ENCODE results near the gene EBI3. TPM values are rescaled to one million over a fixed set of nuclear protein-coding genes. Genes with fewer than 3 reads are reported as not detected.

The EBI3 gene
- total and polyA plus RNA-seq, 2 donors (not counting 1 experiment from before 2014, with no cell fraction given), result 11.9 to 15.6 TPM

GRCh38 chr19:4186087-4186993, 43.0 kb upstream of the EBI3 start:
- Histone ChIP-seq H3K36me3 (replicated peaks in 1 of 2; ENCODE audit: control extremely low read depth in 1 of 2, control insufficient read depth in 1 of 2, extremely low read depth in 1 of 2, insufficient read depth in 2 of 2, low read length in 1 of 2) (no peaks in the 10 kb centered on the region), H3K4me3 (ENCODE audit: control extremely low read depth in 1 of 5, extremely low read depth in 1 of 5, insufficient read depth in 1 of 5, low read depth in 2 of 5, low read length in 4 of 5) (no peak overlapping the region), H3K79me2 (ENCODE audit: control insufficient read depth, insufficient read depth, low read length) (peaks cover 6% of the 10 kb centered on the region), H3K4me2 (replicated peaks; ENCODE audit: low read depth, low read length, poor library complexity, severe bottlenecking) (no peak overlapping the region), H2AFZ (ENCODE audit: insufficient read depth, low read depth, low read length, poor library complexity, severe bottlenecking) (no peak overlapping the region), H3K27me3 (replicated peaks in 1 of 4; ENCODE audit: control extremely low read depth in 1 of 4, control insufficient read depth in 3 of 4, insufficient read depth in 4 of 4, low read length in 3 of 4) (peaks cover 0 to 4% (median 0%) of the 10 kb centered on the region in 4 experiments), H3K4me1 (ENCODE audit: control insufficient read depth in 2 of 2, insufficient read depth in 2 of 2, low read length in 2 of 2) (peaks cover 10 to 20% of the 10 kb centered on the region in 2 donors), H3K9ac (ENCODE audit: low read length) (no peak overlapping the region), H4K20me1 (ENCODE audit: control insufficient read depth, insufficient read depth, low read length, poor library complexity, severe bottlenecking) (no peaks in the 10 kb centered on the region), H3K27ac (ENCODE audit: low read length in 2 of 2) (no peak overlapping the region), H3K9me3 (ENCODE audit: control extremely low read depth in 1 of 3, control insufficient read depth in 2 of 3, insufficient read depth in 1 of 3, low read length in 2 of 3) (peaks cover 0 to 4% (median 0%) of the 10 kb centered on the region in 3 donors)
- Mint-ChIP-seq H3K4me3 (no peak overlapping the region), H3K4me1 (peaks cover 19% of the 10 kb centered on the region), H3K9me3 (ENCODE audit: insufficient read depth) (no peaks in the 10 kb centered on the region), H3K27me3 (peaks cover 15% of the 10 kb centered on the region), H3K27ac (peak overlapping the region; percentile 43)
- TF ChIP-seq EZH2 (IDR thresholded peaks at IDR 0.05; ENCODE audit: borderline replicate concordance, insufficient read depth, low read depth, low read length, poor library complexity, severe bottlenecking), result no peak
- peak; percentile 58 for TF ChIP-seq CTCF (IDR thresholded peaks at IDR 0.05)
- ChIA-PET POLR2A (interaction anchor here (0.6 kb wide), 1 partner anchor 199 kb away, joined by 6 read pairs; no protein-coding TSS in a partner anchor), CTCF (interaction anchor here (0.5 to 1.3 kb wide), 4 partner anchors 14 to 199 kb away, joined by 3 to 6 read pairs (median 4); no protein-coding TSS in a partner anchor)
- ATAC-seq (ENCODE audit: low read depth), result peak; percentile 28
- intact Hi-C loops (cut with micrococcal nuclease), result loop anchor here (1.0 to 2.0 kb wide), 2 partner anchors 46 to 200 kb away; no protein-coding TSS in a partner anchor
- DNase-seq, result peak; percentile 71
- 41% methylated on average over 18 of the region's 22 CpGs for WGBS (ENCODE audit: insufficient coverage)
